Activated T-helper 1 cell treated with Interleukin-2 at 50 U/mL for 16 hours (primary cell): ENCODE data around the gene TCF4.

Source experiments
- DNase-seq: peaks from one replicate; pipeline ENCODE4 v3.0.0-alpha.2; 2020; ENCODE audit warnings: low read depth

The TCF4 gene

DNA sequence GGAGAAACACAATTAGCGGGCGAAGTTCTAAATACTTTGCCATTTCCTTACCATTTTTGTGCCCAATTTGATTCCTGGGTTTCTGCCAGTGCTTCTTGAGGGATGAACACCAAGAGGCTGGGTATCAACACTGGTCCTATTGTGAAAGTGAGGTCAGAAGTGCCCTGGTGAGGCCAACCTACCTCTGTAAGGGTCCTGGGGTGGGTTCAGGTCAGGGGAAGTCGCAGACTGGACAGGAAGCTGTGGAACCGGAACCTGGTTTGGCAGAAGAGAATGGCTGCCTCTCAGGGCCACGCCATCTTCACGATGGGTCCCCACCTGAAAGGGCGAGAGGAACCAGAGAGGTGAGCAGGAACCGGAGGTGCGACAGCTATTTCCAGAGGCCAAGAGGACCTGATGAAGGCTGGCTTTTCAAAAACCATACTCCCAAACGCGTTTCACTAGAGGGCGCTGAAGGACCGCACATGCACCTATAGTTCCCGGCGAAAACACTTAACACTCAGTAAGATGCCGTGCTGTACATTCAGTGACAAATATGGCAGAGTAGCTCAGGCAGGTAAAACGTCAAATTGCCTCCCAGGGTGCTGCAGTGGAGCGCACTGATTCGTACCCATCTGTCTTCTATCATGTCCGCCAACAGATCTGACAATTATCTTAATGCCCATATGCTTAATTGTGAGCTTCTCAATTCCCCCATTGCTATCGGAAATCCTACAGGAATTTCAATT lies 353.5 kb downstream of the TCF4 start:
- no peak for DNase-seq

- no peak for DNase-seq
Measured at GRCh38 chr18:55233857-55234256, 354.1 kb downstream of the TCF4 start.

DNA sequence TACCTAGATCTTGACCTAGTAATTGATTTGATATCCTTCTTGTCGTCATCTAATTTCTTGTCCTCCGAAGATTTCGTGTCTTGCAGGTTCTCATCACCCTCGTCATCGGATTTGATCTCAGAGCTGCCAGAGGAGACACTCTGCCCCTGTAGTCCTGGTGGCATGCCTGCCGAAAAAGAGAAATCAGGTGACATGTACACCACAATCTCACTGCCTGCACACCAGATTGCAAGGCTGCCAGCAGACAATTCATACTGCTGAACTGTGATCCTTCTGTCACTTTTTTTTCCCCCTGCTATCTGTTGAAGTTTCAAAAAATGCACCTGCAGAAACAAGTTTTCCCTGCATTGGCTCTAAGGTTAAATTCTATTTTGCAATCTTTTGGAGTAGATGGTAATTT lies 355.5 kb downstream of the TCF4 start:
- no peak for DNase-seq

DNA sequence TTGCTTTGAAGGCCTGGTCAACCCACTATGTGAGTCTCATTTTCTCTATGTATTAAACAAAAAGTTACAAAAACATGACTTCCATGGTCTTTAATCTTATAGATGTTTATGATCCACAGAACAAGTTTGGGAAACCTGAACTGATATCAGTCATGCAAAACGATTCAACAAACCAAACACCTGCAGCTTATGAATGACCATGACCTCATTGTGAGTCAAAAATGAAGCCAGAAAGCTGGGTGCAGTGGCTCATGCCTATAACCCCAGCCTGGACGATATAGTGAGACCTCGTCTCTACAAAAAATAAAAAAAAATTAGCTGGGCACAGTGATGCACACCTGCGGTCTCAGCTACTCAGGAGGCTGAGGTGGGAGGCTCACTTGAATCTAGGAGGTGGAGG lies 358.3 kb downstream of the TCF4 start:
- DNase-seq: no peak

DNA sequence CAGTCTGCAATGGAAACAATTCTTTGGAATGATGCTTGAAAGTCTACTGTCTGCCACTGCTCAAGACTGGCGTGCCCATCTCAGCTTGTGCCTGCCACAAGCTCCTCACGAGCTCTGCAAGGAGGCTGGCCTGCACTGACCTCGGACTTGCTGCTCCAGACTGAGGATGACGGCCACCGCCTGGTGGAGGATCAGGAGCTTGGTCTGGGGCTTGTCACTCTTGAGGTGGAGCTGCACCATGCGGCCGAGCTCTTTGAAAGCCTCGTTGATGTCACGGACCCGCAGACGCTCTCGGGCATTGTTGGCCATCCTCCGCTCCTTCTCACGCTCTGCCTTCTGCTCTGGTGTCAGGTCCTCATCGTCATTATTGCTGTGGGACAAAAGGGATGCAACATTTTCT lies 359.3 kb downstream of the TCF4 start:
- no peak for DNase-seq

GRCh38 chr18:55228191-55228590 lies 359.8 kb downstream of the TCF4 start:
- DNase-seq: no peak

GRCh38 chr18:55227771-55228170 lies 360.2 kb downstream of the TCF4 start:
- DNase-seq: no peak

- no peak for DNase-seq
Measured at GRCh38 chr18:55226044-55226443, 361.9 kb downstream of the TCF4 start.

DNA sequence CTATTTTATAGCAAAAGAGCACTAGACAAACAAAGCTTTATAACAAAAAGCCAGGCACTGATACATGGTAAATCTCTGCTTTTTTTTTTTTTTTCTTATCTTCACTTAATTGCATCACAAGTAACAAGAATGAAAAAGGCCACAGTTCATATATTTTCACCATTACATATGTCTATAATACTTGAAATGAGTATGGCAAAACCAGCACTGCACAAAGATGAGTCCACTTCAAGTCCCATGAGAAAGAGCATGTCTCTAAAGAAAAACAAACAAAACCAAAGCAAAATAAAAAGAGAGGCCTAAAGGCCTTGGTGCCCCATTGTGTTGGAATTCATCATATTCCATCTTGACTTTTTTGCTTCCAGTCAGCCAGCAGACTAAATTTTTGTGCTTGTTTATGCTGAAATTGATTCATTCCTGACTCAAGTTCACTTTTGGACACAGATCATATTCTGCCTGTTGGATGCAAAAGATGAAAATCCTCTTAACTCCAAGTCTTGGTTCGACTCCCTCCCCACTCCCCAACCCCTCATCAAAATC lies 363.8 kb downstream of the TCF4 start:
- no peak for DNase-seq

- no peak for DNase-seq
Measured at GRCh38 chr18:55221622-55222021, 366.4 kb downstream of the TCF4 start.

GRCh38 chr18:55220523-55220922 lies 367.5 kb downstream of the TCF4 start:
- no peak for DNase-seq

DNA sequence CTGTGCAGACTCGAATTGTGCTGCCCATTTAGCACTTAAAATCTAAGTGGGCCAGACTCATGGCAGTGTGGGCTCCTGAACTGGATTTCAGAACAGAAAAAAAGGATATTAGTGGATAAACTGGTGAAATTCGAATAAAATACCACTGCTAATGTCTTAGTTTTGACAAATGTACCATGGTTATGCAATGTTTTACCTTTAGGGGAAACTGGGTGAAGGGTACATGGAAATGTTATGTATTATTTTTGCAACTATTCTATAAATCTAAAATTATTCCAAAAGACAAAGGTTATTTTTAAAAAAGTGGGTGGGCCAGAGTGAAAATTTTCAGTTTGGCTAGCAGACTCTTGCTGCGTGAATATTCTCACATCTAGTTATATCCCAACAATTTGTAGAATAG lies 368.2 kb downstream of the TCF4 start:
- no peak for DNase-seq

DNA sequence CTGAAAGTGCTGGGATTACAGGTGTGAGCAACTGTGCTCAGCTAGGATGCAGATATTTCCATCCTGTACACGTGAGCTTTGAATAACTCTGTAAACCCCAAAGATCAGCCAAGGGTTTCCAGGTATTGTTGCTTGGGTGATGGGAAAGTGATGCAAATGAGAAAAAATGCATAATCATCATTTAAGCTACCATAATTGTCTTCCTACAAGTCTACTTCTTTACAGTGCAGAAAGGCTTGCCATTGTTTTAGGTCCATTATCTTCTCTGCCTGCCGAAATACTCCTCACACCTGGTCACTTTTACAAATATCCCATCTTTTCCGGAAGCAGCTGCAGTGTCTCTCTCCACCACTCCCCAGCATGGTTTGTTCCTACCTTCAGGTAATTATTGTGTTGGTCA lies 368.9 kb downstream of the TCF4 start:
- no peak for DNase-seq

- DNase-seq: no peak
Measured at GRCh38 chr18:55214969-55215368, 373.0 kb downstream of the TCF4 start.

GRCh38 chr18:55214534-55214933 lies 373.5 kb downstream of the TCF4 start:
- no peak for DNase-seq

- DNase-seq: no peak
Measured at GRCh38 chr18:55213586-55213985, 374.4 kb downstream of the TCF4 start.

- no peak for DNase-seq
Measured at GRCh38 chr18:55206927-55207326, 381.1 kb downstream of the TCF4 start.

DNA sequence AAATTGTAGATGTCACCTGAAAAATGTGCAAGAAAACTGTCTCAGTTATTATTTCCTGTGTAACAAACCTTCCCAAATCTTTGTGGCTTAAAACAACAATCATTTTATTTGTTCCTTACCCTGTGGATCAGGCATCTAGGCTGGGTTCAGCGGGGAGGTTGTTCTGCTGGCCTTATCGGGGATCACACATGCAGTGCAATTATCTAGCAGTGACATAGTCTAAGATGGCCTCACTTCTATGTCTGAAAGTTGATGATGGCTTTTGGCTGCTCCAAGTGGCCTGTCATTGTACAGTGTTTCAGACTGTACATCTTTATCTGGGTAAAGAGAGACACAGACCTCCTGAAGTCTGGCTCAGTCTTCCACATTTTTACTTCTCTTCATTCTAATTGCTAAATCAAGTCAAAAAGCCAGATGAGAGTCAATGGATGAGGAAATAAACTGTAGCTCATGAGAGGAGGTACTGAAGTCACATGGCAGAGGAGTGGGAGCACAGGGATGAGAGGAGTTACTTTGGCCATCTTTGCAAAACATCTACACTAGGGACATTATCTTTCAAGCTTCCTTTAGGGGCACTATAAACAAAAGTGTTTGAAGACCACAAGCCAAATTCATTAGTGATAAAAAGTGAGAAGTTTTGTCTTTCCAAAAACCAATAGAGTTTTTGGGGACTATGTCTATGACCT lies 385.6 kb downstream of the TCF4 start:
- no peak for DNase-seq

GRCh38 chr18:55199291-55199963 lies 388.6 kb downstream of the TCF4 start:
- DNase-seq: no peak

- DNase-seq: no peak
Measured at GRCh38 chr18:55195863-55196262, 392.1 kb downstream of the TCF4 start.

GRCh38 chr18:55189972-55190371 lies 398.0 kb downstream of the TCF4 start:
- no peak for DNase-seq

DNA sequence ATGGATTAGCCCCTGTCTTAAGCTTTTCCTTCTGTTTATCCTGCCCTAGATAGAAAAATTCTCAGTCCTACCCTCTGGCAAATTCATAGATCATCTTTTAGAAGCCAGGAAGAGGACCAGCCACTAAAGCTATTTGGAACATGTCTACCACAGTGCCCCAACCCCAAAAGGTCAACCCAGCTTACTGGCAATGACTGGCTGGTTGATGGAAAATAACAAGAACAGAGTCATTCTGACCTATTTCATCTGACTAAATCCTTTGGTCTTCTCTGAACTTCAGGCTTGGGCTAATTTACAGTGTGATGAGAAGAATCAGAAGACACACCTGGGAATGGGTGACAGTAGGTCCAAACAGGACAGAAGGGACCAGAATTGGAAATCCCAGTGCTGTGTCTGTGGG lies 401.4 kb downstream of the TCF4 start:
- no peak for DNase-seq

DNA sequence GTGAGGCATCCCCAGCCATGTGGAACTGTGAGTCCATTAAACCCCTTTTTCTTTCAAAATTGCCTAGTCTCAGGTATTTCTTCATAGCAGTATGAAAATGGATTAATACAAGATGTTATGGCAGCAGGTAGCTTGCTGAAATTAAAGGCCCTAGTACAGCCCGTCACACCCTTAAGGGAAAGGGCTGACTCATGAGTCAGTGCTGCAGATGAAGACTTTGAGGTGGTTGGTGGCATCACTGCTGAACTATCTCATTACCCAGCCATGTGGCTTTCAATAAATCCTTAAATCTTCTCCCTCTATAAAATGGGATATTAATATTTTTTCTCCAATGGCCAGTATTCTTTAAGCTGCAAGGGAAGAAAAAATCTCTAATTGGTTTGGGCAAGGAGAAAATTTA lies 402.6 kb downstream of the TCF4 start:
- DNase-seq: no peak
